OCI-LY7 (cell line): ENCODE data around the gene CYP3A4. TPM values are rescaled to one million over a fixed set of nuclear protein-coding genes. Genes with fewer than 3 reads are reported as not detected.

Source experiments
- BruUV-seq: library from RNA; stranded (reverse); fragments of 400-500 nt; replicated peaks from 2 replicates; lab custom pipeline; 2021; lab: Mats Ljungman, UMichigan
- CTCF ChIA-PET: fragments of 300-600 bp; sonication (Branson Sonifier 250); formaldehyde crosslinking; loops from one replicate; lab custom pipeline; 2022; ENCODE audit warnings: antibody characterized with exemption; ENCODE audit not compliant: unreplicated experiment; lab: Charles Lee
- POLR2A ChIA-PET: fragments of 300-600 bp; sonication (Branson Sonifier 250); formaldehyde crosslinking; loops from one replicate; lab custom pipeline; 2022; ENCODE audit warnings: antibody characterized with exemption; lab: Charles Lee
- DNase-seq: peaks from one replicate; pipeline ENCODE4 v3.0.0-alpha.2; 2015; ENCODE audit warnings: low spot score
- H2AFZ ChIP-seq: fragments of 200-600 bp; sonication (generic), shearing (Covaris generic); 2 replicates; pipeline ENCODE4 v1.6.1; 2014; ENCODE audit warnings: mild to moderate bottlenecking, antibody characterized with exemption, low read length, moderate library complexity
- H3K27ac ChIP-seq: fragments of 200-600 bp; sonication (generic); 2 replicates; pipeline ENCODE4 v1.5.1; 2014; ENCODE audit warnings: mixed run types, low read depth, mild to moderate bottlenecking, moderate library complexity, low read length, inconsistent platforms; ENCODE audit not compliant: poor library complexity, severe bottlenecking
- H3K36me3 ChIP-seq: fragments of 200-600 bp; sonication (generic); 2 replicates; pipeline ENCODE4 v1.6.1; 2014; ENCODE audit warnings: mild to moderate bottlenecking, antibody characterized with exemption, low read length, moderate library complexity, mixed read lengths; ENCODE audit not compliant: insufficient read depth
- H3K4me1 ChIP-seq: fragments of 200-600 bp; sonication (generic); 2 replicates; pipeline ENCODE4 v1.5.1; 2014; ENCODE audit warnings: mild to moderate bottlenecking, low read length; ENCODE audit not compliant: insufficient read depth, poor library complexity, severe bottlenecking
- H3K4me2 ChIP-seq: fragments of 200-600 bp; sonication (generic); 2 replicates; pipeline ENCODE4 v1.6.1; 2014; ENCODE audit warnings: mild to moderate bottlenecking, low read length
- H3K4me3 ChIP-seq: fragments of 200-600 bp; sonication (generic); 2 replicates; pipeline ENCODE4 v1.5.1; 2014; ENCODE audit warnings: mild to moderate bottlenecking, low read depth, low read length; ENCODE audit not compliant: poor library complexity, severe bottlenecking
- H3K79me2 ChIP-seq: fragments of 200-600 bp; sonication (generic); 2 replicates; pipeline ENCODE4 v1.6.1; 2016; ENCODE audit warnings: low read depth, mild to moderate bottlenecking, low read length, moderate library complexity, mixed read lengths; ENCODE audit not compliant: insufficient read depth
- H3K9me2 ChIP-seq: fragments of 200-600 bp; sonication (generic); 2 replicates; pipeline ENCODE4 v1.6.1; 2016; ENCODE audit warnings: mild to moderate bottlenecking, low read length, mixed read lengths; ENCODE audit not compliant: insufficient read depth
- H3K9me3 ChIP-seq: fragments of 200-600 bp; sonication (generic); 2 replicates; pipeline ENCODE4 v1.6.1; 2014; ENCODE audit warnings: mild to moderate bottlenecking, mixed run types, low read length, mixed read lengths
- H4K20me1 ChIP-seq: fragments of 200-600 bp; sonication (generic); 2 replicates; pipeline ENCODE4 v1.6.1; 2014; ENCODE audit warnings: mild to moderate bottlenecking, antibody characterized with exemption, low read length, moderate library complexity, mixed read lengths; ENCODE audit not compliant: insufficient read depth
- EZH2phosphoT487 ChIP-seq: fragments of 200-600 bp; sonication (generic); IDR thresholded peaks from 2 replicates; pipeline ENCODE4 v1.6.1; 2018; ENCODE audit warnings: low read depth, borderline replicate concordance, mild to moderate bottlenecking, mixed run types, antibody characterized with exemption, low read length, moderate library complexity, mixed read lengths
- intact Hi-C: fragments of 100-400 bp; cut with micrococcal nuclease; formaldehyde crosslinking; loops from one replicate; pipeline ENCODE4 v1.10.0; 2022; ENCODE audit not compliant: unreplicated experiment
- total RNA-seq, 2 experiments: library from RNA; depleted of rRNA in 1 of 2; stranded (reverse); fragments of >200 nt in 1 of 2; shearing (Covaris generic) in 1 of 2; gene quantifications; 2 replicates each; pipeline ENCODE4 v1.2.3, GENCODE V29; 2014 to 2022
- TF ChIP-seq, protein P1 (sequence below): fragments of 200-600 bp; sonication (generic); conservative IDR thresholded peaks from 2 replicates; pipeline ENCODE4 v1.5.1; 2014; ENCODE audit warnings: mild to moderate bottlenecking, antibody characterized with exemption, low read length, moderate library complexity, mixed read lengths

CYP3A4 gene
- total RNA-seq, 2 experiments from 2014 or later, result not detected

DNA sequence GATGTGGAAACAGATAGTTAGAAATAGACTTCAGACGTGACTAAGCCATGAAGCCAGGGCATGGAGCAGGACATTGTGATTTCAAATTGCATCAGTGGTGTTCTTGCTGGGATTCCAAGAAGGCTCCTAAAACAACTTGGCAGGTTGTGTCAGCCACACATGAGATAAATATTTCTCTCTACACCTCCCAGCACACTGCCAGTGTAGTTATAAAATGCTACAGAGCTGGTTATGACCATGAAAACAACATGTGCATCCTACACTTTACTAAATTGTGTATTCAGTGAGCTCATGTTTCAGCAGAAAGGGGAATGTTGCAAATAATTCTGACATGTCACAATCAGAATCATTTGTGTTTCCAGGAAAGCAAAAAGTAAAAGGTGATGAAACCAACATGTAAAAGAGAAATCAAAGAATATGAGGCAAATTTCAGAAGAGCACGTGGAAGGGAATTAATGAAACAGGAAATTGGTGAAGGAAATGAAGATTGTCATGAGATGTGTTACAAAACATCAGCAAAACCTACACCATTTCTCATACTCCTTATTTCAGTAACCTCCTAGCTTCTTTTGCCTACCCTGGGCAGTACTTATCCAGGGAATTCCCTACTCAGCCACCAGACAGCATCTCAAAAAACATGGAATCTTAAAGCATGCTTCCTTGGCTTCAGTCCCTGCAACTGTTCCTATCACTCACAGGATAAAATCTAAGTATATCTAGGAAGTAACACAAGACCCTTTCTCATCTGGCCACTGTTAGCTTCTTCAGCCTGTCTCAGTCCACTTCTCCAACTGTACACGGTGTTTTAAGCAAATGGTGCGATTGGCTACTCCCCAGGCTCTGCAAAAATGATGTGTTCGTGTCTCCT lies 43.2 kb downstream of the CYP3A4 start:
- ChIA-PET CTCF (no interaction called here), POLR2A (no interaction called here)
- H4K20me1 ChIP-seq, result no peaks in the 10 kb centered on the region
- TF ChIP-seq EZH2phosphoT487, result no peak
- TF ChIP-seq, protein P1, sequence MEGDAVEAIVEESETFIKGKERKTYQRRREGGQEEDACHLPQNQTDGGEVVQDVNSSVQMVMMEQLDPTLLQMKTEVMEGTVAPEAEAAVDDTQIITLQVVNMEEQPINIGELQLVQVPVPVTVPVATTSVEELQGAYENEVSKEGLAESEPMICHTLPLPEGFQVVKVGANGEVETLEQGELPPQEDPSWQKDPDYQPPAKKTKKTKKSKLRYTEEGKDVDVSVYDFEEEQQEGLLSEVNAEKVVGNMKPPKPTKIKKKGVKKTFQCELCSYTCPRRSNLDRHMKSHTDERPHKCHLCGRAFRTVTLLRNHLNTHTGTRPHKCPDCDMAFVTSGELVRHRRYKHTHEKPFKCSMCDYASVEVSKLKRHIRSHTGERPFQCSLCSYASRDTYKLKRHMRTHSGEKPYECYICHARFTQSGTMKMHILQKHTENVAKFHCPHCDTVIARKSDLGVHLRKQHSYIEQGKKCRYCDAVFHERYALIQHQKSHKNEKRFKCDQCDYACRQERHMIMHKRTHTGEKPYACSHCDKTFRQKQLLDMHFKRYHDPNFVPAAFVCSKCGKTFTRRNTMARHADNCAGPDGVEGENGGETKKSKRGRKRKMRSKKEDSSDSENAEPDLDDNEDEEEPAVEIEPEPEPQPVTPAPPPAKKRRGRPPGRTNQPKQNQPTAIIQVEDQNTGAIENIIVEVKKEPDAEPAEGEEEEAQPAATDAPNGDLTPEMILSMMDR, result no peak
- intact Hi-C loops, result no loop called here
- no TSS peak for BruUV-seq
- no peaks in the 10 kb centered on the region for H3K9me2 ChIP-seq
- H3K79me2 ChIP-seq, result no peaks in the 10 kb centered on the region
- no peak overlapping the region for H3K27ac ChIP-seq
- no peak for DNase-seq
- no peak overlapping the region for H2AFZ ChIP-seq
- H3K4me3 ChIP-seq, result no peak overlapping the region
- no peaks in the 10 kb centered on the region for H3K36me3 ChIP-seq
- H3K4me1 ChIP-seq, result no peaks in the 10 kb centered on the region
- no peak overlapping the region for H3K4me2 ChIP-seq
- no peaks in the 10 kb centered on the region for H3K9me3 ChIP-seq

DNA sequence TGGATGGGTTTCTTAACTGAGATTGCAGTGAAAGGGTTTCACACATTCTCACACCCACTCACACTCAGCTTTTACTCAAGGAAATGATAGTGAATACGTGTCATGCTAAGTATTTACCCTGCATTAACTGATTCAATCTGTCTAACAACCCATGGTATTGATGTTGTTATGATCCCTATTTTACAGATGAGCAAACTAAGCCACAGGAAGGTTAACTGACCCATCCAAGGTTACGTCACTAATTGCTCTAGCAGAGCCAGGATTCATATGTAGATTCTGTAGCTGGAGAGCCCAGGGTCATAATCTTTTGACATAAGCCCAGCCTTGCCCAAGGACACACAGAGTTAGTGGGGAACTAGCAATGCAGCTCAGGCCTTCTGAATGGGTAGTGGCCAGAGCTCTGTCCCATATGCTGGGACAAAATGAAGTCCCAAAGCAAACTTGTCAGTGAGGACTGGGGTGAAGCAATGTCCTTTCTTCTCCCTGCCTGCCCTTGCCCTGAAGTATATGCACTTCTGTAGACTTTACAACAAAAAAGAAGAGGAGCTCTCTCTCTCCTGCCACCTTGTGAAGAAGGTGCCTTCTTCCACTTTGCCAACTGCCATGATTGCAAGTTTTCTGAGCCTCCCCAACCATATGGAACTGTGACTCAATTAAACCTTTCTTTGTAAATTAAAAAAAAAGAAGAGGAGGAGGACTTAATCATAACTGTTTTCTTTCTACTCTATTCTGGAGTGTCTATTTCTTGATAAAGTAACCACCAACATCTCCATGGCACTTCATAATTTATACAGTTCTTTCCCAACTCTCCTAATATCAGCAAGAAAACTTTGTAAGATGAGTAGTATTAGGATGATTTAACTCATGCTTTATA lies 44.0 kb downstream of the CYP3A4 start:
- intact Hi-C loops, result no loop called here
- no peak for DNase-seq
- BruUV-seq, result no TSS peak
- no peak for TF ChIP-seq EZH2phosphoT487
- TF ChIP-seq, protein P1, result no peak
- no peaks in the 10 kb centered on the region for H4K20me1 ChIP-seq
- ChIA-PET CTCF (no interaction called here), POLR2A (no interaction called here)
- no peaks in the 10 kb centered on the region for H3K4me1 ChIP-seq
- no peak overlapping the region for H3K27ac ChIP-seq
- no peak overlapping the region for H3K4me2 ChIP-seq
- H2AFZ ChIP-seq, result no peak overlapping the region
- no peaks in the 10 kb centered on the region for H3K9me3 ChIP-seq
- H3K79me2 ChIP-seq, result no peaks in the 10 kb centered on the region
- H3K36me3 ChIP-seq, result no peaks in the 10 kb centered on the region
- no peaks in the 10 kb centered on the region for H3K9me2 ChIP-seq
- H3K4me3 ChIP-seq, result no peak overlapping the region
